Smooth muscle cell of the brain vasculature (primary cell): Measurements from ENCODE around the gene PDE4B.
"Not testable (repeated sequence)": the region's sequence is repeated elsewhere in the genome, so short reads cannot be mapped to it uniquely, and the experiment has no call there.

Experiments used
- DNase-seq: peaks from one replicate; pipeline ENCODE4 v3.0.0-alpha.2; 2012; ENCODE audit warnings: low read depth, low spot score

PDE4B gene

GRCh38 chr1:66383611-66384010 is 590.9 kb downstream of the PDE4B start:
- DNase-seq: no peak

GRCh38 chr1:66384258-66384921 is 591.7 kb downstream of the PDE4B start:
- DNase-seq: no peak

- DNase-seq: no peak
These were observed 594.0 kb downstream of the PDE4B start for GRCh38 chr1:66386712-66387111.

GRCh38 chr1:66388913-66389312 is 596.2 kb downstream of the PDE4B start:
- DNase-seq: no peak

- DNase-seq: no peak
These were observed 601.0 kb downstream of the PDE4B start for GRCh38 chr1:66393586-66394287.

GRCh38 chr1:66394603-66395002 is 601.9 kb downstream of the PDE4B start:
- no peak for DNase-seq

GRCh38 chr1:66395202-66396061 is 602.7 kb downstream of the PDE4B start:
- DNase-seq: no peak

GRCh38 chr1:66396212-66396890 is 603.7 kb downstream of the PDE4B start:
- DNase-seq: no peak

- DNase-seq: no peak
These were observed 604.5 kb downstream of the PDE4B start for GRCh38 chr1:66397192-66397591.

- DNase-seq: no peak
These were observed 607.3 kb downstream of the PDE4B start for GRCh38 chr1:66399888-66400529.

- DNase-seq: no peak
These were observed 608.0 kb downstream of the PDE4B start for GRCh38 chr1:66400660-66401059.

- DNase-seq: no peak
These were observed 608.5 kb downstream of the PDE4B start for GRCh38 chr1:66401244-66401643.

GRCh38 chr1:66402194-66402593 is 609.5 kb downstream of the PDE4B start:
- DNase-seq: peak; percentile 17

GRCh38 chr1:66403007-66403731 is 610.5 kb downstream of the PDE4B start:
- no peak for DNase-seq

- DNase-seq: no peak
These were observed 612.4 kb downstream of the PDE4B start for GRCh38 chr1:66405061-66405460.

GRCh38 chr1:66411449-66411848 is 618.8 kb downstream of the PDE4B start:
- not testable (repeated sequence) for DNase-seq

- no peak for DNase-seq
These were observed 620.0 kb downstream of the PDE4B start for GRCh38 chr1:66412704-66413103.

GRCh38 chr1:66413136-66413837 is 620.6 kb downstream of the PDE4B start:
- DNase-seq: no peak

- no peak for DNase-seq
These were observed 621.1 kb downstream of the PDE4B start for GRCh38 chr1:66413838-66414175.

- DNase-seq: no peak
These were observed 622.6 kb downstream of the PDE4B start for GRCh38 chr1:66415281-66415680.
